ENCODE measurements around the gene TANGO2.

Gene TANGO2

DNA sequence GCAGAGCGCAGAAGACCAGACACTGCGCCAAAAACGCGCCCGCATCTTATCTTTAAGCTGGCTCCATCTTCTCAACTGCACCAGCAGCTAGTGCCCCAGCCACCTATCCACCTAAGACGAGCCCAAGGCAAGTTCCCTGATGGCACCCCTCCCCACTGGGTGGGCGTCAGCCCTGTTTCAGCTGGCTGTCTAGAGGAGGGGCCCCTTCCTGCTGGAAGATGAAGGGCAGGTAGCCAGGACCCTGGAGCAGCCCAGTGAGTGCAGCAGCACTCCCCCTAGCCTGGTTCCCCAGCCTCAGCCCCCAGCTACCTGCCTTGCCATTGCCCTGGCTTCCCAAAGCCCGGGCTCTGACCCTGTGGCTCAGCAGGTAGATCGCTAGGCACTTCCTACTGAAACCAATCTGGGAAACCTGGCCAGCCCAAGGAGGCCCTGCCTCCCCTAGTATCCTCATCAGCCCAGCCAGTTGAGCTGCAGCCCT is 32.5 kb upstream of the TANGO2 start:
- in situ Hi-C loops (cut with MboI; ENCODE audit: low pct_unique_long_range_greater_than_20kb, low sequenced_read_pairs, unreplicated experiment), result no loop called here
- TF ChIP-seq, protein P1, sequence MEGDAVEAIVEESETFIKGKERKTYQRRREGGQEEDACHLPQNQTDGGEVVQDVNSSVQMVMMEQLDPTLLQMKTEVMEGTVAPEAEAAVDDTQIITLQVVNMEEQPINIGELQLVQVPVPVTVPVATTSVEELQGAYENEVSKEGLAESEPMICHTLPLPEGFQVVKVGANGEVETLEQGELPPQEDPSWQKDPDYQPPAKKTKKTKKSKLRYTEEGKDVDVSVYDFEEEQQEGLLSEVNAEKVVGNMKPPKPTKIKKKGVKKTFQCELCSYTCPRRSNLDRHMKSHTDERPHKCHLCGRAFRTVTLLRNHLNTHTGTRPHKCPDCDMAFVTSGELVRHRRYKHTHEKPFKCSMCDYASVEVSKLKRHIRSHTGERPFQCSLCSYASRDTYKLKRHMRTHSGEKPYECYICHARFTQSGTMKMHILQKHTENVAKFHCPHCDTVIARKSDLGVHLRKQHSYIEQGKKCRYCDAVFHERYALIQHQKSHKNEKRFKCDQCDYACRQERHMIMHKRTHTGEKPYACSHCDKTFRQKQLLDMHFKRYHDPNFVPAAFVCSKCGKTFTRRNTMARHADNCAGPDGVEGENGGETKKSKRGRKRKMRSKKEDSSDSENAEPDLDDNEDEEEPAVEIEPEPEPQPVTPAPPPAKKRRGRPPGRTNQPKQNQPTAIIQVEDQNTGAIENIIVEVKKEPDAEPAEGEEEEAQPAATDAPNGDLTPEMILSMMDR (IDR thresholded peaks at IDR 0.05; ENCODE audit: extremely low read depth, insufficient read depth, missing control alignments), result no peak
- no peak for DNase-seq (ENCODE audit: low spot score)

DNA sequence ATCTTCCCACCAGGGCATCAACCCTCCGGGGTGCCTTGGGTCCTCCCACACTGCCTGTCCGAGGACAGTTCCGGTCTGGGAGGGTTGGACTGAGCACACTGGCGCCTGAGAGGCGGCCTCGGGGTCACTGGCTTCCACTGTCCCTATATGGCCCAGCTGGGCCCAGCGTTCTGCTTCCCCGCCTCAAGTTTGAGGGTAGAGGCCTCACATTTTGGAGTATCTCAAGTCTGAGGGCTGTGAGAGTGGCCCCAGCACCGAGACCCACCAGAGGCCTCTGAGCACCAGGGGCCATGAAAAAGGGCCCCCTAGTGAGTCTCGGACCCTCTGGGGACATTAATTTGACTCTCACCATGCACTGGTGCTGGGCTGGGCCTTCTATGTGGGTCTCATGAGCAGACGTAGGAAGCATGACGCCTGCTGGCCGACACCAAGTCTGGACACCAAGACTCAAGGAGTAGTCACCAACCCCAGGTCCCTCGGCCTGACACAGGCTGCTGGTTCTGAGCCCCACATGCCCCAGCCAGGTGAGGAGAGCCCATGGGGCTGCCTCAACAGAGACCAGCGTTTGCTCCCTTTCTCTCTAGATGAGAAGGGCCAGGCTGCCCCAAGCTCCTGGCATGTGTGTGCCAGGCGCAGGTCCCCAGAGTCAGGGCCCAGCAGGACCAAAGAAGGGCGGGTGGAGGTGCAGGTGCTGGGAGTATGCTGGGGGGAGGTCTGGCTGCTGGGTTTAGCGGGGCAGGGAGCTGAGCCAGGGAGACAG is 31.8 kb upstream of the TANGO2 start:
- DNase-seq (ENCODE audit: low spot score), result no peak
- in situ Hi-C loops (cut with MboI; ENCODE audit: low pct_unique_long_range_greater_than_20kb, low sequenced_read_pairs, unreplicated experiment), result no loop called here
- TF ChIP-seq, protein P1 (IDR thresholded peaks at IDR 0.05; ENCODE audit: extremely low read depth, insufficient read depth, missing control alignments), result no peak

DNA sequence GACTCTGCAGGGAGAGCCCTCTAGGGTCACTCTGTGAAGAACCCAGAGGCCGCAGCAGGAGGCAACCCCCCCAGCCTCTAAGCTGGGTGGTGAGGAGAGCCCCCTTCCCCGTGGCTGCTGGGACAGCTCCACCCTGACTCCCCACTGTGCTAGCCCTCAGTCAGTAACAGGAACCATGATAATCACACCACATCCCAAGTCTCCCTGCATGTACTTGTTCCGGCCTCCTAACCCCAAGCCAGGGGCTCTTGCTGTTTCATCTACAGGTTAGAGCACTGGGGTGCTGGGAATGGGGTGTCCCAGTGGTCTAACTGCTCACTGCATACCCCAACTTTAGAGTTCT is 31.2 kb upstream of the TANGO2 start:
- in situ Hi-C loops (cut with MboI; ENCODE audit: low pct_unique_long_range_greater_than_20kb, low sequenced_read_pairs, unreplicated experiment), result no loop called here
- no peak for DNase-seq (ENCODE audit: low spot score)
- TF ChIP-seq, protein P1 (IDR thresholded peaks at IDR 0.05; ENCODE audit: extremely low read depth, insufficient read depth, missing control alignments), result no peak

DNA sequence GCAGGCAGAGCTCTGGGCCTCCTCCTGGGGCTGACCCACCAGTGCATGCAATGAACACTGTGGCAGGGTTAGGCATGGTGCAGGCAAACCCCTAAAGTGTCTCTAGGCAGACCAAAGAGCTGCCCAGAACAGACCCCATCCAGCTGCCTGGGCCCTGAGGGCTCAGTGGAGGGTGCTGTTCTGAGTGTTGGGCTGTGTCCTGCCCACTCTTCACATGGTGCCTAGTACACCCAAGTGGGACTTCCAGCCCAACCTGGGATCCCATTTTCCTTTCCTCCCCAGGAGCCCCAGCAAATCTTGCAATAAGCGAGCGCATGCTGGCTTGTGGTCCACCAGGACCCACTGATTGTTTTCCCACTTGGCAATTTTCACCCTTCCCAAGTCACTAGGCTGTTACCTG is 30.7 kb upstream of the TANGO2 start:
- in situ Hi-C loops (cut with MboI; ENCODE audit: low pct_unique_long_range_greater_than_20kb, low sequenced_read_pairs, unreplicated experiment), result no loop called here
- TF ChIP-seq, protein P1 (IDR thresholded peaks at IDR 0.05; ENCODE audit: extremely low read depth, insufficient read depth, missing control alignments), result no peak
- no peak for DNase-seq (ENCODE audit: low spot score)

DNA sequence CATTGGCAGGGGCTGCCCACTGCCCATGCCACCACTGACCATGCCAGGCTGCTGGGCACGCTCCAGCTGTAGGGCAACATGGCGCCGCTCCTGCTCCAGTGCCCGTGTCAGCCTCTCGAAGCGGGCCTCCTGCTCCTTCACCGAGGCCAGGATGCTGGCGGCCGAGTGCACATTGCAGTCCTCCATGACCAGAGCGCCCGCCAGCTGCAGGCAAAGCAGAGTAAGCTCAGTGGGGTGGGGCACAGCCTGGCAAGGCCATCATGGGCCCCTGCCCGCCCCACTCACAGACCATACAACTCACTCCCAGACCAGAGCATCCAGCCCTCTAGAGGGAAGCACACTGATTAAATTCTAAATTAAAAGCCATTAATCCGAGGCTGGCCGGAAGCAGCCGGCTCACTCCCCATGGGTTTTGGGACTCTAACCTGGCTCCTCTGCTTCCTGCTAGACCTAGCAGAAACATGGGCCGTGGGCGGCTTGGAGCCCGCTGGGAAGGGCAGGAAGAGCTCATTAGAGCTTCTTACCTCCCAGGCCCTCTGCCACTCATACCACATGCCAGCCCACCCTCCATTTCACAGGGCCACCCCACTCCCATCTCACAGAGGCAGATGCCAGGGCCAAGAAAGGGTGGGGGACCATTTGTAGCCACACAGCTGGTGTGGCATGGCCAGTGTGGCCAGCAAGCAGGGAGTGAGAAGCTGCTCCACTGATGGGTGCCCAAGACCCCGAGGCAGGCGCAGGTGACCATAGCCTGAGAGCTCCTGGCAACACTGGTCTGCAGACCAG is 30.1 kb upstream of the TANGO2 start:
- no peak for DNase-seq (ENCODE audit: low spot score)
- in situ Hi-C loops (cut with MboI; ENCODE audit: low pct_unique_long_range_greater_than_20kb, low sequenced_read_pairs, unreplicated experiment), result no loop called here
- TF ChIP-seq, protein P1 (IDR thresholded peaks at IDR 0.05; ENCODE audit: extremely low read depth, insufficient read depth, missing control alignments), result no peak

DNA sequence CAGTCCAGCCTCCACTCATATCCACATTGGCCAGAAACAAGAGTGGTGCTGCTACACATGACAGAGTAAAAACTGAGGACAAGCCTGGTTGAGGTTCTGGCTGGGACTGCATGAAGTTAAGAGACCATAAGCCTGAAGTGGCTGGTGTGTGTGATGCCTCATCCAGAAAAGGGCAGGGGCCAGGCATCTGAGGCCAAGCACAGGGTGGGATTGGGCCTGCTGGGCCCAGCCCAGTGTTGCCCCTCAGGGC is 29.6 kb upstream of the TANGO2 start:
- in situ Hi-C loops (cut with MboI; ENCODE audit: low pct_unique_long_range_greater_than_20kb, low sequenced_read_pairs, unreplicated experiment), result no loop called here
- DNase-seq (ENCODE audit: low spot score), result no peak
- TF ChIP-seq, protein P1 (IDR thresholded peaks at IDR 0.05; ENCODE audit: extremely low read depth, insufficient read depth, missing control alignments), result no peak
